Heart left ventricle (tissue), 16 donors: Measurements from ENCODE around the gene FKBP4. TPM values are rescaled to one million over a fixed set of nuclear protein-coding genes. Genes with fewer than 3 reads are reported as not detected.

Source experiments
- ATAC-seq, 4 donors: fragments of 200-7000 bp; cut with Tn5 transposase; one replicate each; pipeline ENCODE4 v1.9.1; 2020 to 2022; ENCODE audit warnings: moderate library complexity in 4 of 4, mild to moderate bottlenecking in 3 of 4, moderate number of reproducible peaks in 1 of 4
- DNase-seq, 5 donors: peaks; one replicate each; pipeline ENCODE4 v3.0.0-alpha.2; 2020
- H3K27ac ChIP-seq, 12 donors: fragments of 200-600 bp; sonication (generic) in 4 of 12; one replicate each; pipeline versions ENCODE4 v1.5.0 to v1.8.0; 2016 to 2022; ENCODE audit warnings: mild to moderate bottlenecking in 2 of 12
- H3K27me3 ChIP-seq, 9 donors: fragments of 200-600 bp; sonication (generic) in 2 of 9; one replicate each; pipeline versions ENCODE4 v1.5.1 to v1.8.0; 2016 to 2022; ENCODE audit warnings: mild to moderate bottlenecking in 3 of 9
- H3K36me3 ChIP-seq, 9 donors: fragments of 200-600 bp; sonication (generic) in 2 of 9; one replicate each; pipeline versions ENCODE4 v1.5.0 to v1.8.0; 2018 to 2022; ENCODE audit warnings: mild to moderate bottlenecking in 2 of 9
- H3K4me1 ChIP-seq, 12 donors: fragments of 200-600 bp; sonication (generic) in 4 of 12; one replicate each; pipeline versions ENCODE4 v1.5.0 to v1.8.0; 2016 to 2022; ENCODE audit warnings: mild to moderate bottlenecking in 3 of 12
- H3K4me3 ChIP-seq, 12 donors: fragments of 200-600 bp; sonication (generic) in 4 of 12; one replicate each; pipeline versions ENCODE4 v1.5.0 to v1.8.0; 2017 to 2022; ENCODE audit warnings: mild to moderate bottlenecking in 9 of 12, moderate library complexity in 4 of 12
- H3K9me3 ChIP-seq, 12 donors: fragments of 200-600 bp; sonication (generic) in 4 of 12; one replicate each; pipeline versions ENCODE4 v1.5.0 to v1.8.0; 2016 to 2022; ENCODE audit warnings: mild to moderate bottlenecking in 1 of 12
- CTCF ChIP-seq, 12 donors: fragments of 200-600 bp; sonication (generic) in 4 of 12; IDR thresholded peaks; one replicate each; pipeline versions ENCODE4 v1.5.0 to v1.8.0; 2018 to 2022; ENCODE audit warnings: antibody characterized with exemption in 12 of 12, mild to moderate bottlenecking in 5 of 12
- POLR2A ChIP-seq, 2 donors: fragments of 450-650 bp; IDR thresholded peaks; one replicate each; pipeline ENCODE4 v1.6.1; 2017; ENCODE audit warnings: antibody characterized with exemption in 2 of 2, mild to moderate bottlenecking in 2 of 2, moderate library complexity in 2 of 2
- WGBS, 4 donors: extraction: QIAGEN DNeasy Blood & Tissue Kit in 2 of 4; methylation state at CpG; one replicate each; pipeline versions ENCODE4 v1.1.5 to v1.1.7; 2013 to 2018; 5-methylcytosine and 5-hydroxymethylcytosine counted together
- intact Hi-C, 10 donors: fragments of 100-400 bp; cut with DNase I; formaldehyde crosslinking; loops; one replicate each; pipeline versions ENCODE4 v1.11.1 to v1.14.2; 2022
- polyA plus RNA-seq, 2 donors: library from polyadenylated mRNA; stranded (reverse); fragments of 200-250 nt; gene quantifications; one replicate each; pipeline ENCODE4 v1.2.3, GENCODE V29; 2013
- total RNA-seq, 9 donors: library from RNA; depleted of rRNA in 2 of 9; stranded (reverse); fragments of >200 nt in 2 of 9; fragmentation: NEBNext Ultra II Directional in 3 of 9; extraction: Animal tissue kit (Norgen Biotek cat#: 25700) in 3 of 9; gene quantifications; one replicate each; pipeline versions ENCODE4 v1.1.0 to v1.2.4, GENCODE V29; 2016 to 2023
- donor health status: ischemic (EF 13 %, LVEDD 7.1; RV severe dilation, severe dysfunction).
- donor health status: healthy with polysubstance abuse.
- donor health status: DM: no; HTN: yes; CAD: no.
- donor health status: DM: no; HTN: no; CAD: no.
- donor health status: ischemic (EF 25% LVEDD 6.9; RV normal size, moderate dysfunction).
- donor health status: ischemic (EF 25% LVEDD 5.7; RV mildly dilated, moderate dysfunction).
- donor health status: healthy.
- donor health status: DM: yes; HTN: yes; CAD: no.
- donor health status: ischemic (EF 35%, LVEDD 5.7; RV mildly dilated, moderate dysfunction).
- donor health status: nonischemic (EF 11% LVEDD 7.7; RV severe dilation, severe dysfunction).
- donor health status: DM: yes; HTN: yes; CAD: no.
- donor health status: PGD.
- donor health status: ischemic (EF 29% LVEDD 5.4; RV normal size, mild dysfunction).
- donor health status: nonischemic (EF 23%, LVEDD 6.1; RV moderate dilation, normal function).

FKBP4 gene
- total and polyA plus RNA-seq, 11 donors = 25.4 to 84.9 (median 44.0) TPM

- 81 to 87% (median 82%) methylated on average over 25 of the region's 25 CpGs for WGBS, 4 donors
- H3K4me3 ChIP-seq = no peak overlapping the region
- H3K36me3 ChIP-seq = peaks cover 0 to 10% (median 3%) of the 10 kb centered on the region in 9 donors
- intact Hi-C loops = no loop called here
- TF ChIP-seq CTCF (IDR thresholded peaks at IDR 0.05) (no peak), POLR2A (IDR thresholded peaks at IDR 0.05) (no peak)
- ATAC-seq = no peak
- peaks cover 0 to 4% (median 0%) of the 10 kb centered on the region in 9 donors for H3K27me3 ChIP-seq
- no peak overlapping the region for H3K27ac ChIP-seq
- DNase-seq = no peak
- peaks cover 0 to 28% (median 23%) of the 10 kb centered on the region in 12 donors for H3K4me1 ChIP-seq
- no peaks in the 10 kb centered on the region for H3K9me3 ChIP-seq
Observed at GRCh38 chr12:2792671-2793500, 1.9 kb upstream of the FKBP4 start.

- H3K27ac ChIP-seq = no peak overlapping the region
- intact Hi-C loops = no loop called here
Observed at GRCh38 chr12:2793561-2793960, 1.2 kb upstream of the FKBP4 start.

DNA sequence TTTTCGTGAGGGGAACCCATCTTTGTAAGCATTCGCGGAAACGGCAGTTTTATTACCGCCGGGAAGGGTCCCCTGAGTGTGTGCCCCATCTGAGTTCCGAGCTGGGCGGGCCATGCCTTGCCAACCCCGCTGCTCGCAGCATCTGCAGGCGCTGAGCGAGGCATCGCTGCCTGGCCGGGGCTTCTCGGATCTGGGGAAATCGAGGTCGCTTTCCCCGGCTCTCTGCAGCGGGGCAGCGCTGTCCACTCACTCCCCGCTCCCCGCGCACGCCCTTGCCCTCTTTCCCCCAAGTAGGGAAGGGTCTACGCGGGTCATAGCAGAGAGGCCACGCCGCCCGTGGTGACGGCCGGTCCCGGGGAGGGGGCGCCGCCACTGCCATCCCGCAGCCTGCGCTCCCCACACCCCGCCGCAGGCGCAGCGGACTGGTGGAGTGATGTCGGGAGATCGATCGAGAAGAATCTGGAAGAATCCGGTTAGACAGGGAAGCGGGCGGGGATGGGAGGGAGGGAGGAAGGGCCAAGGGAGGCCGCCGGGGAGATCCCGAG, 507 bp upstream of the FKBP4 start:
- Histone ChIP-seq H3K36me3 (peaks cover 0 to 24% (median 17%) of the 10 kb centered on the region in 9 donors), H3K4me1 (peaks cover 0 to 36% (median 27%) of the 10 kb centered on the region in 12 donors), H3K9me3 (no peaks in the 10 kb centered on the region), H3K27ac (peak overlapping the region in 11 of 12 donors; percentile 32 to 89 (median 72)), H3K4me3 (peak overlapping the region; percentile 63 to 95 (median 83)), H3K27me3 (peaks cover 0 to 4% (median 0%) of the 10 kb centered on the region in 9 donors)
- TF ChIP-seq POLR2A (IDR thresholded peaks at IDR 0.05) (no peak), CTCF (IDR thresholded peaks at IDR 0.05) (no peak)
- 6 to 22% (median 9%) methylated on average over 14 to 49 of the region's 49 CpGs for WGBS, 4 donors
- ATAC-seq (peak in 3 of 4 donors; percentile 5 to 31 (median 27)), DNase-seq (peak in 1 of 5 donors; percentile 73)
- intact Hi-C loops = loop anchor here in 2 of 10 donors (2.0 kb wide), 1 partner anchor 19 kb away; the partner anchor contains the start of gene ITFG2 (in 2 of the 2)

More at GRCh38 chr12:2793561-2793960, 1.2 kb upstream of the FKBP4 start:
- peak overlapping the region in 2 of 12 donors; percentile 76 to 81 for H3K4me3 ChIP-seq
- peaks cover 0 to 33% (median 27%) of the 10 kb centered on the region in 12 donors for H3K4me1 ChIP-seq
- peaks cover 0 to 4% (median 0%) of the 10 kb centered on the region in 9 donors for H3K27me3 ChIP-seq
- H3K36me3 ChIP-seq = peaks cover 0 to 17% (median 10%) of the 10 kb centered on the region in 9 donors
- no peaks in the 10 kb centered on the region for H3K9me3 ChIP-seq
- TF ChIP-seq POLR2A (IDR thresholded peaks at IDR 0.05) (no peak), CTCF (IDR thresholded peaks at IDR 0.05) (no peak)
- DNase-seq = no peak
- 93 to 95% (median 95%) methylated on average over 21 of the region's 21 CpGs for WGBS, 4 donors
- no peak for ATAC-seq
